ENCODE data around the gene DEK.
A peak's percentile ranks its signal among the peaks of the same experiment; 100 is the strongest.
"Not testable (repeated sequence)": the region's sequence is repeated elsewhere in the genome, so short reads cannot be mapped to it uniquely, and the experiment has no call there.

DEK gene

DNA sequence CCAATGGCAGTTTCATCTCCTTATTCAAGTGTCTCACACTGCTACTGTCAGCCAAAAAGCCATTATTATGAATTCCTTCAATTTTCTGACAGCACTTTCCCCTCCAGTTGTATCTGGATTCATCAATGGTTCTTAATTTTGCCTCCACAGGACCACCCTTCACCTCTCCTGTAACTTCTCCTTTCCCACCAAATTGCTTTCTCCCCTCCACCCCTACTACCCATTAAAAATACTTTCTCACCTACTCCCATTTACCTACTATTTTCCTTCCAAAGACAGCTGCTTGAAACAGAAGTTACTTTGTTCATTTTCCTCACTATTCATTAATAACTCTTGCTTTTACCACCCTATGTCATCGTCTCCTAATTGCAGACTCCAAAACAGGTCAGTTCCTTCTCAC lies 29.8 kb downstream of the DEK start:
- DNase-seq, result no peak

DNA sequence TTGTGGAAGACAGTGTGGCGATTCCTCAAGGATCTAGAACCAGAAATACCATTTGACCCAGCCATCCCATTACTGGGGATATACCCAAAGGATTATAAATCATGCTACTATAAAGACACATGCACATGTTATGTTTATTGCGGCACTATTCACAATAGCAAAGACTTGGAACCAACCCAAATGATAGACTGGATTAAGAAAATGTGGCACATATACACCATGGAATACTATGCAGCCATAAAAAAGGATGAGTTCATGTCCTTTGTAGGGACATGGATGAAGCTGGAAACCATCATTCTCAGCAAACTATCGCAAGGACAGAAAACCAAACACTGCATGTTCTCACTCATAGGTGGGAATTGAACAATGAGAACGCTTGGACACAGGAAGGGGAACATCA lies 30.6 kb downstream of the DEK start:
- not testable (repeated sequence) for DNase-seq

DNA sequence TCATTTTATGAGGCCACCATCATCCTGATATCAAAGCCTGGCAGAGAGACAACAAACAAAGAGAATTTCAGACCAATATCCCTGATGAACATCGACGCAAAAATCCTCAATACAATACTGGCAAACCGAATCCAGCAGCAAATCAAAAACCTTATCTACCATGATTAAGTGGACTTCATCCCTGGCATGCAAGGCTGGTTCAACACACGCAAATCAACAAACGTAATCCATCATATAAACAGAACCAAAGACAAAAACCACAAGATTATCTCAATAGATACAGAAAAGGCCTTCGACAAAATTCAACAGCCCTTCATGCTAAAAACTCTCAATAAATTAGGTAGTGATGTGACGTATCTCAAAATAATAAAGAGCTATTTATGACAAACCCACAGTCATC lies 32.5 kb downstream of the DEK start:
- not testable (repeated sequence) for DNase-seq

DNA sequence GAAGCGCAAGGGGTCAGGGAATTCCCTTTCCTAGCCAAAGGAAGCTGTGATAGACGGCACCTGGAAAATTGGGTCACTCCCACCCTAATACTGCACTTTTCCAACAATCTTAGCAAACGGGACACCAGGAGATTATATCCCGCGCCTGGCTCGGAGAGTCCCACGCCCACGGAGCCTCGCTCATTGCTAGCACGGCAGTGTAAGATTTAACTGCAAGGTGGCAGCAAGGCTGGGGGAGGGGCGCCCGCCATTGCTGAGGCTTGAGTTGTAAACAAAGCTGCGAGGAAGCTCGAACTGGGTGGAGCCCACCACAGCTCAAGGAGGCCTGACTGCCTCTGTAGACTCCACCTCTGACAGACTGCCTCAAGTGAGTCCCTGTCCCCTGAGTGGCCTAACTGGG lies 35.7 kb downstream of the DEK start:
- DNase-seq, result not testable (repeated sequence)

DNA sequence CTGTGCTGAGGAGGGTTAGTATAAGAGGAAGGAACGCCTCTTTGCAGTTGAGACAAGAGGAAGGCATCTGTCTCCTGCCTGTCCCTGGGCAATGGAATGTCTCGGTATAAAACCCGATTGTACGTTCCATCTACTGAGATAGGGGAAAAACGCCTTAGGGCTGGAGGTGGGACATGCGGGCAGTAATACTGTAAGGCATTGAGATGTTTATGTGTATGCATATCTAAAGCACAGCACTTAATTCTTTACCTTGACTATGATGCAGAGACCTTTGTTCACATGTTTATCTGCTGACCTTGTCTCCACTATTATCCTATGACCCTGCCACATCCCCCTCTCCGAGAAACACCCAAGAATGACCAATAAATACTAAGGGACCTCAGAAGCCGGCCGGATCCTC lies 37.2 kb downstream of the DEK start:
- DNase-seq, result not testable (repeated sequence)

DNA sequence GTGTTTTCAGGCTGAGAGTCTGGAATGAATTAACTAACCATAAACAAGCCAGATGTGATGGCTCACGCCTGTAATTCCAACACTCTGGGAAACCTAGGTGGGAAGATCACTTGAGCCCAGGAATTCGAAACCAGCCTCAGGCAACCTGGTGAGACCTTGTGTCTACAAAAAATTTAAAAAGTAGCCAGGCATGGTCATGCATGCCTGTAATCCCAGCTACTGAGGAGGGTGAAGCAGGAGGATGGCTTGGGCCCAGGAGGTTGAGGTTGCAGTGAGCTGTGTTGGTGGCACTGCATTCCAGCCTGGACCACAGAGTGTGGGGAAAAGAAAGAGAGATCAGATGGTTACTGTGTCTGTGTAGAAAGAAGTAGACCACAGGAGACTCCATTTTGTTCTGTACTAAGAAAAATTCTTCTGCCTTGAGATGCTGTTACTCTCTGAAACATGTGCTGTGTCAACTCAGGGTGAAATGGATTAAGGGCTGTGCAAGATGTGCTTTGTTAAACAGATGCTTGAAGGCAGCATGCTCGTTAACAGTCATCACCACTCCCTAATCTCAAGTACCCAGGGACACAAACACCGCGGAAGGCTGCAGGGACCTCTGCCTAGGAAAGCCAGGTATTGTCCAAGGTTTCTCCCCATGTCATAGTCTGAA lies 37.8 kb downstream of the DEK start:
- not testable (repeated sequence) for DNase-seq

DNA sequence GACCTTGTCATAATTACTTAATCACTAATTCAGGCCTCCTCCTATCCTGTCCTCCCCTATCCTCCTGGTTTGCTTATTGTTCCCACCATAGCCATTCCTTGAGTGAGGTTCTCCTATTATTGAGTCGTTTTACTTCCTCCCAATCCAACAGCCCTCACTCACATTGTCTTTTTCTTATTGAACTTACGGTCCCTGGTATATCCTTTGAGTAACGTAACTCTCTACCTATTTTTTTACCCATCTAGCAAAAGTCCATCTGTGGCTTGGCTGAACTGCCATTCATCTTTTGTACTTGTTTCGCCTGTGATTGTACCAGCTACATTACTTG lies 43.1 kb downstream of the DEK start:
- DNase-seq, result no peak

DNA sequence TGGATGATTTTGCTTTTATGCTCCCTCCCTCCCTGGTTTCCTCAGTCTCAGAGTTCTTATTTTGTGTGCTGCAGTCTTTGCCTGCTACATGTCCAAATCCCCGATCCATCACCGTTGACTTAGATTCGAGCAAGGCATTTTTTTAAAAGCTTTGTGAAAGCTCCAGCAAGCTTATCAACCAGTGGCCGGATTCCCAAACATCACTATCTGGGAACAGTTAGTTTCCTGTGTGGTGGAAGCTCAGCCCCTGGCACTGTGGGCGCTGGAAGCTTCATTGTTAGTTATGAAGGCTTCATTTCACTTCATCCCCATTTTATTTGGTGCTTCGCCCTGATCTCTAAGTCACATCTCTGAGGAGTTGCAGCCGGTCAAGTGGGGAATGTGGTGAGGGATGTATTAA lies 44.7 kb downstream of the DEK start:
- no peak for DNase-seq

DNA sequence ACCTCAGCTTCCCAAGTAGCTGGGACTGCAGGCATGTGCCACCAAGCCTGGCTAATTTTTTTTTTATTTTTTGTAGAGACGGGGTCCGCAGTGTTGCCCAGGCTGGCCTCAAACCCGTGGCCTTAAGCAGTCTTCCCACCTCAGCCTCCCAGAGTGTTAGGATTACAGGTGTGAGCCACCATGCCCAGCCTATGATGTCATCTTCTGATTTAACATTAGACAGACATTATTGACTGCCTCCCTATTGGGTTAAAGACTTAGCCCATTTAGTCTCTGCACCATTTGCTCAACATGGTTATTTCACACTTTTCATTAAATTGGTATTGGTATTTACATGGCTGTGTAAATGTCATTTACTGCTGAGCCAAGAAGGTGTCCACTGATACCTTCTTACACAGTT lies 46.1 kb downstream of the DEK start:
- DNase-seq, result no peak

DNA sequence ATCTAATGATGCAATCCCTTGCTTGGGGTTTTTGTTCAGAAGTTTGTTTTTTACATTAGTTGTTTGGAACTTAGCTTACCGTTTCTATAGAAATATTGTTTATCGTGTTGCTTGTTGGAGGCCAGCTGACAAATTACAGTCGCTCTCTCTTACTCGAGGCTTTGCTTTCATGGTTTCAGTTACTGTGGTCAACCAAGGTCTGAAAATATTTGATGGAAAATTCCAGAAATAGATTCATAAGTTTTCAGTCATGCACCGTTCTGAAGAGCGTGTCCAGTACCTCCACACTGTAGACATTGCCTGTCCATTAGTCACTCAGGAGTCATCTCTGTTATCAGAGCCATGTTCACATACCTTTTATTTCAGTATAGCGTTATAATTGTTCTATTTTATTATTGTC lies 47.9 kb downstream of the DEK start:
- DNase-seq, result no peak

DNA sequence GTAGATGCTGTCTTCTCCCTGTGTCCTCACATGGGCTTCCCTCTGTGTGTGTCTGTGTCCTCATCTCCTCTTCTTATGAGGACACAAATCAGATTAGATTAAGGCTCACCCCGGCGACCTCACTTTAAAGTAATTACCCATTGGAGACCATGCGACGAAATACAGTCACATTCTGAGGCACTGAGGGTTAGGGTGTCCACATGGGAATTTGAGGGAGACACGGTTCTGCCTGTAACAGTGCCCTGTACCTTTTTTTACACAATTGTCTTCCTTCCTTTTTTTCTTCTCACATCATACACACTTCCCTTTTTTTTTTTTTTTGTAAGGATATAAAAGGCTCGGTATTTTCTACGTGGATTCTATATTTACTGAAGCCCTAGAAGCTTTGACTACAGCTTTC lies 48.9 kb downstream of the DEK start:
- no peak for DNase-seq

DNA sequence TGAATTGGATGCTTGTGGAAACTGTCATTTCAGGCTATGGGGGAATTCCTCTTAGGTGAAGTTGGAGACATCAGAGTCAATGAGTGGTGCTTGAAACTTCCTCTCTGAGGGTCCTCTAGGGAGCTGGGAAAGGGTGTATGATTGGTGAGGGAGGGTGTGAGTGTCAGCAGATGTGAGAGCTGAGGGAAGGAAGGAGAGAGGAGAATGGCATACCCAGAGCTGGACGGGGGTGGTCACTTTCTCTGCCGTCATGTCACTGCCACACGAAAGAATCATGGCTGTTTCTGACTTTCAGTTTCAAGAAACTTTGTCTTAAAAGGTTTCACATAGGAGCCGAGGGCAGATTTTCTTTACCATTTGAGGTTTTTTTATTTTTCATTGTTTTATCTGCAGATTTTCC lies 50.3 kb downstream of the DEK start:
- no peak for DNase-seq

DNA sequence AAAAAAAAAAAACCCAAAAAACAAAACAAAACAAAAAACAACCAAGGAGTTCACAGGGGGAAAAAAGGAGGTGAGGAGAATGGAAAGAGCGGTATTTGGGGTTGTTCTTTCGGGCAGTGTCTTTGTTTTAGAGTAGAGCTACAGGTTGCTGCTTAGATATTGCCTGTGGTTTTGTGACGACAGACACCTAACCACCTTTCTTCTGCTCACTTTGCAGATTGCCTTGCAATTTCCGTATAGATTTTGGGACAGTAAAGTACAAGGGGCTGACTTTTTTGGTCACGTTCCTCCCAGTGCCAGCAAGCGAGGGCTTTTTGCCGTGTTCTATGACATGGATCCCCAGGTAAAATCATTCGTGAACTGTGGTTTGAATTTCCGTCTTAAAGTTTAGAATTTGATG lies 50.9 kb downstream of the DEK start:
- no peak for DNase-seq

DNA sequence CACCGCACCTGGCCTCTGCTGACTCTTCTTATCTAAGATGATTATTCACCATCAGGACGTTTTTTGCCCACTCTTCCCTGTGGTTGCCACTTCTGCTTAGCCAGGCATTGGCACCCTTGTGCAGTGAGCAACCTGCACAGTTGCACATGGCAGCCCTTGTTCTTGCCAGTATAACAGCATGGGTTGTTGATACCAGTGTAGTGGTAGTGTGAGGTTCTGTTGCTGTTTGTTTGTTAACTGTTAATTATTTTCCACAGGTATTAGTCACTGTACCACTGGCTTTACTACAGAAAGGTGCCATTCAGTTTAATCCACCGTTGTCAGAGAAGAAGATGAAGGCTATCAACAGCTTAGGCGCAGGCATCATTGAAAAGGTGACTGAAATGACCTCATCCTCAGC lies 52.1 kb downstream of the DEK start:
- no peak for DNase-seq

DNA sequence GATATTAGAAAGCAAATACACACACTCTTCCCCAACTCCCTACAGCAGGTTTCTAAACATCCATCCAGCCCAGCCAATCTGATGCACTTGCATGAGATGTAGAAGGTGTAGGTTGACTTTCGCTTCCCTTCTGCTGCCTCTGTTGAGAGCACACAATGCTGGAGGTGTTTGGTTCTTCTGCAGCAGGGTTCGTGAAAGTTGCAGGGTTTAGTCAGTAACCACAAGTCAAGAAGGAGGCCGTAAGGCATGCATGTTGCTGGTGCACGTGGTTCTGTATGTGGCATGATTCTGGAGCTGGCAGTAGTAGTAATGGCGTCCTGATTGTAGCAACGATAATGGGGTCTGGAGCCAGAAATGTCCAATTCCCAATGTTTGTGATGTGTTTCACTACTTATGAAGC lies 53.0 kb downstream of the DEK start:
- DNase-seq, result peak; percentile 24 to 27

DNA sequence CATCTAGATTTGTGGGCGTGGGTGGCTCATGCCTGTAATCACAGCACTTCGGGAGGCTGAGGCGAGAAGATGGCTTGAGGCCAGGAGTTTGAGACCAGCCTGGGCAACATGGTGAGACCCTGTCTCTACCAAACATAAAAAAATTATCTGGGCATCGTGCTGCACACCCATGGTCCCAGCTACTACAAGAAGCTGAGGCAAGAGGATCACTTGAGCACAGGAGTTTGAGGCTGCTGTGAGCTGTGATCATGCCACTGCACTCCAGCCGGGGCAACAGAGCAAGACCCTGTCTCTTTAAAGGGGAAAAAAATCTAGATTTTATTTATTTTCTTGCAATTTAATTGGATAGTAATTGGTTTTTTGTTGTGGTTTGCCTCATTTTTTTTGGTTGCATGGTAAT lies 53.6 kb downstream of the DEK start:
- DNase-seq, result no peak

DNA sequence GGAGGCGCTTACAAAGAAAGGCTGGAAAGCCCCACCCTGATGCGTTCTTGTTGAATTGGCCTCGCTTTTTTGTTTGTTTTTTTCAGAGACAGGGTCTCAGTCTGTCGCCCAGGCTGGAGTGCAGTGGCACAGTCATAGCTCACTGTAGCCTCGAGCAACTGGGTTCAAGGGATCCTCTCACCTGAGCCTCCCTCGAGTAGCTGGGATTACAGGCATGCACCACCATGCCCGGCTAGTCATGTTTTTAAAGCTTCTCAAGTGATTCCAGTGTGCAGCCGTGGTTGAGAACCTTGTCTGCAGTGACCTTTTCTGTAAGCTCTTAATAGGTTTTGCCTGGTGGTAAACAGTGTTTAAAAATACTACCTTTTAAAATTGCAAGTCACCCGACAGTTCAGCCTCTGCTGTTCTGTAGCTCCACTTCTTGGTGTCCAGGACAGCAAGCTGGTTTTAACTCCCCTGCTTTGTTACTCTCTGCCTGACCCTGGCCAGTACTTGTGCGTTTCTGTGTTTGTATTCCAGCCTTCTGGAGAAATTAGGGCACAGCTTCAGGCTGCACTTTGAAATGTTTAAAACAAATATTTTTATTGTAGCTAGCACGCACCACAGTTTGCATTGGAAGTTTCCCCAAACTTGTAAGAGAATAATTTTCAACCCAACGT lies 54.7 kb downstream of the DEK start:
- no peak for DNase-seq

DNA sequence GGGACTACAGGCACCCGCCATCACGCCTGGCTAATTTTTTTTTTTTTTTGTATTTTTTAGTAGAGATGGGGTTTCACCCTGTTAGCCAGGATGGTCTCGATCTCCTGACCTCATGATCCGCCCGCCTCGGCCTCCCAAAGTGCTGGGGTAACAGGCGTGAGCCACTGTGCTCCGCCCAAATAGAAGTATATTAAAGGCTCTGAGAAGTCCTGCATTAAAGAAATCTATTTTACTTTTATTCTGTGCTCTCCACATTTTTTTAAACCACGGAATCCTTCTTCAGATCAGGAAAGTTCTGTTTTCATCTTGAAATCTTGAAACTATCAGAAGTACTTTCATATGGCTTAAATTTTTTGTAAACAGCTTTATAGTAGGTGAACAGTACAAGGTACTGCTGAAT lies 55.6 kb downstream of the DEK start:
- not testable (repeated sequence) for DNase-seq

DNA sequence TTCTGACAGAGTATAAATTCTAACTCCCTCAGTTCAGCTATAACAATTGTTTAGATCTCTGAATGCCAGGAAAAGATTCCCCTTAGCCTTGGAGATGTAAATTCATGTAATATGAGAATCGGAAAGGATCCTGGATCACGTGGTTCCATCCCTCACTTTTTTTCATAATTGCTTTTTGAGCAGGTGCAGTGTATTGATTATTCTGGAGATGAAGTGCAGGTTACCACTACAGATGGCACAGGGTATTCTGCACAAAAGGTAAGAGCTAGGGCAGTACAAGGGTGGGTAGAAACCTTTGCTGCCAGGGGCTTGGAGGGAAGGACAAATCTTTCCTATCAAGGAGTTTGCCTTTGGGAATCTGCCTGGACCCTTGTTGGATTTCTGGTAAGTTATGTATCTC lies 56.4 kb downstream of the DEK start:
- DNase-seq, result no peak

DNA sequence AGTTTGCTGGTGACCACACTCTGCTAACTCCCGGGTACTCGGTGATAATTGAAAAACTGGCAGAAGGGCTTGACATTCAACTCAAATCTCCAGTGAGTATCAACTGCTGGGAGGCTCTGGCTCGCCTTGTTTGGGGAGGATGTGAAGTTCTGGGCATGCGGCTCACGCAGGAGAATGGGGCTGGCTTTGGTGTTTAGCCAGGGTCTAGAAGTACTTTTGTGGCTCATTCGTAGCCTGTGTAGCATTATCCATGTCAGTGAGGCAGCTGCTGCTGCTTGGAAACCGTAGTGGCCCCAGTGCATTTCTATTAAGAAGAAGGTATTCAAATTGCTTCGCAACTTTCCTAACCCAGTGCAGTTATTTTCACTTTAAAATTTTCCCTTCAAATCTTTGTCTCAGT lies 56.9 kb downstream of the DEK start:
- no peak for DNase-seq

DNA sequence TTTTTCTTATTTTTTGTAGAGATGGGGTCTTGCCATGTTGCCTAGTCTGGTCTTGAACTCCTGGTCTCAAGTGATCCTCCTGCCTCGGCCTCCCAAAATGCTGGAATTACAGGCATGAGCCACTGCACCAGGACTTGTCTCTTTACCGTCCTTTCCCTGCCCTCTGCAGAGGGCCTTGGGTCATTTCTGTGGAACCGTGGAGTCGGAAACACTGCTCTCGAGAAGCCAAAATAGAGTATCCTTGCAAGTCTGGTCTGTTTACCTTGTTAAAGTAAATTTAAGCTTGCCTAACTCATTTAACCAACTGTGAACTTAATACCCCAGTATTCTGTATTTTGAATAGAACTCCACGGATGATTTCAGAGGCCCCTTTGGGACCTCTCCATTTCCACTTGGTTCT lies 57.7 kb downstream of the DEK start:
- no peak for DNase-seq

DNA sequence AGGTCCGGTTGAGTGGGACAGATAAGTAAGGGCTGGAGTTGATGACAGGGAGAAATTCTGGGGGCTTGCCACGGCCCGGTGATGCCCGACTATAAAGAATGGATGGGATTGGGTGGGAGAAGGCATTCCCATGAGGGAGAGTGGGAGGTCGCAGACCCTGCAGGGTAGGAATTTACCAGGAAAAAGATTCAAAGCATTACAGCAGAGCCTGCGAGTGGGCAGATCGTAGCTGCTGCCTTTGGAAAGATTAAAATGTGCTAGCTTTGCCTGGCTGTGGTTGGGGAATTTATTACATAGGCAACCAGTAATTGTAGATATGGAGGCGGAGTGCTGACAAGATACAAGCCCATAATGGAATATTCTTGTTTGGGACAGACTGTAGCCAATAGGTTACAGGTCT lies 59.6 kb downstream of the DEK start:
- no peak for DNase-seq

DNA sequence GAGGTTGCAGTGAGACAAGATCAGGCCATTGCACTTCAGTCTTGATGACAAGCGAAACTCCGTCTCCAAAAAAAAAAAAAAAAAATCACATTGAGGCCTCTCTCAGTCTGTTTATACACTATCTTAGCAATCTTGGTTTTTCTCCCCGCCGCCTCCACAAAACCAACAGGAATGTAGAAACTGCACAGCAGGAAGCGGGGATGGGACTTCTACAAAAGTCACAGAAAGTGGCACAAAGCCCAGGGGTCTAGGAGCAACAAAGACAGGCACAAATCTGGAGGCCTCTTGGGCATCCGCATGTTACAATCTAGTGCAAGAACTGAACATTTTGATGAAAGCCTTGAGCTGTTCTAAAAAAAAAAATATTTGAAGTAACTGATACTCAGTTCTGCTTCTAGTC lies 60.5 kb downstream of the DEK start:
- no peak for DNase-seq

DNA sequence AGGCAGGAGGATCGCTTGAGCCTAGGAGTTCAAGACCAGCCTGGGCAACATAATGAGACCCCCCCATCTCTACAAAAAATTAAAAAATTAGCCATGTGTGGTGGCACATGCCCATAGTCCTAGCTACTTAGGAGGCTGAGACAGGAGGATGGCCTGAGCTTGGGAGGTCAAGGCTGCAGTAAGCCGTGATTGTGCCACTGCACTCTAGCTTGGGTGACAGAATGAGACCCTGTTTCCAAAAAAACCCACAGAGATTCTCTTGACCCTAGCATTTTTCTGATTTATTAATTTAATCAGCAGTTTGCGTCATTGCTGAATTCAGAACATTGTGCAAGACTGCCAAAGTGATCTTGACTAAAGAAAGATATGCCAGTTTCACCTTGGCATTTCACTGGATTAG lies 72.3 kb downstream of the DEK start:
- no peak for DNase-seq

DNA sequence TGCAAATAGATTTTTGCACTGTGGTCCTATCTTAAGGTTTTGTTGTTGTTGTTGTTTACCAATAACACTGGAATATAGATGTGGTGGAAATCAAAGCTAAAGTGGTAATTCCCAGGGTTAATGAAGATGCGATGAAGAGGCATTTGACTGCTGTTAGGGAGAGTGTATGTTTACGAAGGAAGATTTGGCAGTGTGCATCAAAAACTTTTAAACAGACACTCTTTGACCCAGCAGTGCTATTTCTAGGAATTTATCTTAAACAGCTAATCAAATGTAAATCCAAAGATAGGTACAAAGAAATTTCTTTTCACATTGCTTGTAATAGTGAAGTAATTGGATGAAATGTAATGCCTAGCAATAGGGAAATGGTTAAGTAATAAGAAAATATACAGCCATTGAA lies 75.1 kb downstream of the DEK start:
- DNase-seq, result no peak
